Gastrocnemius medialis (tissue), 4 donors: ENCODE measurements around the gene PHKG2.

Experiments
- CTCF ChIP-seq, 5 experiments: fragments of 450-650 bp in 3 of 5; fragments of 200-600 bp in 2 of 5; sonication (generic) in 2 of 5; IDR thresholded peaks in 4 of 5; conservative IDR thresholded peaks in 1 of 5; 1 replicate in 4 of 5; 2 replicates in 1 of 5; pipeline ENCODE4 v1.5.1; 2016 to 2019; ENCODE audit warnings: antibody characterized with exemption in 5 of 5, mild to moderate bottlenecking in 3 of 5, moderate library complexity in 3 of 5
- POLR2A ChIP-seq, 2 donors: fragments of 450-650 bp; IDR thresholded peaks; one replicate each; pipeline ENCODE4 v1.6.1; 2017; ENCODE audit warnings: antibody characterized with exemption in 2 of 2, mild to moderate bottlenecking in 2 of 2, moderate library complexity in 2 of 2

- TF ChIP-seq CTCF (IDR thresholded peaks at IDR 0.05 in 4 of 5, conservative IDR thresholded peaks at IDR 0.05 in 1 of 5) (no peak), POLR2A (IDR thresholded peaks at IDR 0.05) (no peak)
These were observed 26.6 kb upstream of the PHKG2 start for GRCh38 chr16:30721606-30722005.
